Liver (tissue), 9 donors: ENCODE data around the gene MARCHF10. TPM values are rescaled to one million over a fixed set of nuclear protein-coding genes. Genes with fewer than 3 reads are reported as not detected.

ENCODE experiments used
- DNase-seq: peaks from one replicate; pipeline ENCODE4 v3.0.0-alpha.2; 2017; ENCODE audit warnings: low spot score
- H3K27ac ChIP-seq, 2 donors: one replicate each; pipeline ENCODE4 v1.7.0; 2013; ENCODE audit warnings: inconsistent platforms in 2 of 2, low read length in 2 of 2, control low read depth in 1 of 2, low read depth in 1 of 2, mild to moderate bottlenecking in 1 of 2
- H3K27me3 ChIP-seq, 4 donors: one replicate each; pipeline versions ENCODE4 v1.6.1 to v1.7.0; 2013; ENCODE audit warnings: low read length in 3 of 4, inconsistent platforms in 1 of 4, mild to moderate bottlenecking in 1 of 4, moderate library complexity in 1 of 4; ENCODE audit not compliant: control insufficient read depth in 4 of 4, insufficient read depth in 4 of 4
- H3K36me3 ChIP-seq, 4 donors: one replicate each; pipeline versions ENCODE4 v1.6.1 to v1.7.0; 2013; ENCODE audit warnings: low read length in 3 of 4, mild to moderate bottlenecking in 3 of 4, low read depth in 1 of 4, moderate library complexity in 1 of 4; ENCODE audit not compliant: control insufficient read depth in 4 of 4, insufficient read depth in 3 of 4
- H3K4me1 ChIP-seq, 4 donors: one replicate each; pipeline versions ENCODE4 v1.6.1 to v1.7.0; 2013; ENCODE audit warnings: low read length in 3 of 4, mild to moderate bottlenecking in 3 of 4, moderate library complexity in 1 of 4; ENCODE audit not compliant: control insufficient read depth in 4 of 4, insufficient read depth in 4 of 4
- H3K4me3 ChIP-seq, 3 donors: one replicate each; pipeline versions ENCODE4 v1.6.1 to v1.7.0; 2013; ENCODE audit warnings: low read length in 3 of 3, control low read depth in 1 of 3, low read depth in 1 of 3, mild to moderate bottlenecking in 1 of 3
- H3K9ac ChIP-seq, 2 donors: one replicate each; pipeline ENCODE4 v1.7.0; 2013; ENCODE audit warnings: low read length in 2 of 2, mild to moderate bottlenecking in 2 of 2, moderate library complexity in 2 of 2, control low read depth in 1 of 2, low read depth in 1 of 2
- H3K9me3 ChIP-seq, 4 donors: one replicate each; pipeline versions ENCODE4 v1.6.1 to v1.7.0; 2013; ENCODE audit warnings: low read length in 3 of 4; ENCODE audit not compliant: control insufficient read depth in 4 of 4
- EGR1 ChIP-seq, 2 donors: IDR thresholded peaks; 2 replicates each; pipeline ENCODE4 v1.6.1; 2016 to 2018; ENCODE audit warnings: antibody characterized with exemption in 2 of 2, low read depth in 2 of 2
- FOXA1 ChIP-seq: IDR thresholded peaks from 2 replicates; pipeline ENCODE4 v1.6.1; 2016; ENCODE audit warnings: antibody characterized with exemption
- FOXA2 ChIP-seq: IDR thresholded peaks from 2 replicates; pipeline ENCODE4 v1.6.1; 2016; ENCODE audit warnings: antibody characterized with exemption
- GABPA ChIP-seq, 2 donors: IDR thresholded peaks in 1 of 2; conservative IDR thresholded peaks in 1 of 2; 2 replicates each; pipeline ENCODE4 v1.6.1; 2016; ENCODE audit warnings: antibody characterized with exemption in 2 of 2, mild to moderate bottlenecking in 1 of 2, moderate library complexity in 1 of 2
- HNF4A ChIP-seq, 2 donors: conservative IDR thresholded peaks; 2 replicates each; pipeline ENCODE4 v1.6.1; 2016; ENCODE audit warnings: antibody characterized with exemption in 2 of 2, mild to moderate bottlenecking in 2 of 2
- HNF4G ChIP-seq: IDR thresholded peaks from 2 replicates; pipeline ENCODE4 v1.6.1; 2016; ENCODE audit warnings: antibody characterized with exemption
- JUND ChIP-seq, 2 donors: IDR thresholded peaks; 2 replicates each; pipeline ENCODE4 v1.6.1; 2016; ENCODE audit warnings: antibody characterized with exemption in 2 of 2
- NR2F2 ChIP-seq: IDR thresholded peaks from 2 replicates; pipeline ENCODE4 v1.6.1; 2016; ENCODE audit warnings: antibody characterized with exemption
- RAD21 ChIP-seq, 2 donors: IDR thresholded peaks; 2 replicates each; pipeline ENCODE4 v1.6.1; 2016; ENCODE audit warnings: antibody characterized with exemption in 2 of 2, mild to moderate bottlenecking in 2 of 2
- RXRA ChIP-seq, 2 donors: IDR thresholded peaks; 2 replicates each; pipeline ENCODE4 v1.6.1; 2017 to 2018; ENCODE audit warnings: antibody characterized with exemption in 2 of 2, mild to moderate bottlenecking in 1 of 2
- SP1 ChIP-seq: IDR thresholded peaks from 2 replicates; pipeline ENCODE4 v1.6.1; 2018; ENCODE audit warnings: antibody characterized with exemption, mild to moderate bottlenecking
- TAF1 ChIP-seq: conservative IDR thresholded peaks from 2 replicates; pipeline ENCODE4 v1.6.1; 2016; ENCODE audit warnings: antibody characterized with exemption, mild to moderate bottlenecking
- YY1 ChIP-seq: IDR thresholded peaks from 2 replicates; pipeline ENCODE4 v1.6.1; 2016; ENCODE audit warnings: antibody characterized with exemption, mild to moderate bottlenecking
- ZBTB33 ChIP-seq: IDR thresholded peaks from 2 replicates; pipeline ENCODE4 v1.6.1; 2016; ENCODE audit warnings: antibody characterized with exemption
- WGBS: extraction: QIAGEN DNeasy Blood & Tissue Kit; methylation state at CpG from one replicate; pipeline ENCODE4 v1.1.7; 2013; 5-methylcytosine and 5-hydroxymethylcytosine counted together
- polyA plus RNA-seq, 2 donors: library from polyadenylated mRNA; stranded (reverse) in 1 of 2; unstranded in 1 of 2; fragments of 200-250 nt in 1 of 2; fragments of >200 nt in 1 of 2; fragmentation: Nextera tagmentation in 1 of 2; extraction: Ambion mirVana in 1 of 2; gene quantifications; one replicate each; pipeline versions ENCODE4 v1.2.1 to v1.2.3, GENCODE V29; 2013 to 2015
- total RNA-seq, 2 donors: library from RNA; depleted of rRNA; stranded (reverse); fragments of >200 nt; gene quantifications; one replicate each; pipeline ENCODE4 v1.2.3, GENCODE V29; 2014
- TF ChIP-seq, protein P1 (sequence below): IDR thresholded peaks from 2 replicates; pipeline ENCODE4 v1.6.1; 2016; ENCODE audit warnings: antibody characterized with exemption, mild to moderate bottlenecking
- TF ChIP-seq, protein P2 (sequence below): IDR thresholded peaks from 2 replicates; pipeline ENCODE4 v1.6.1; 2016; ENCODE audit warnings: antibody characterized with exemption
- TF ChIP-seq, protein P3 (sequence below): IDR thresholded peaks from 2 replicates; pipeline ENCODE4 v1.6.1; 2016; ENCODE audit warnings: antibody characterized with exemption
- TF ChIP-seq, protein P4 (sequence below): fragments of 150-350 bp; IDR thresholded peaks from 2 replicates; pipeline ENCODE4 v1.5.1; 2017; ENCODE audit warnings: improper control_type of control experiment, low read depth, low read length; ENCODE audit not compliant: missing input control
- donor health status: healthy.
- donor health status: healthy.
- donor health status: healthy.
- donor health status: healthy.
- donor health status: healthy.

MARCHF10 gene
- total and polyA plus RNA-seq, 4 donors = not detected

DNA sequence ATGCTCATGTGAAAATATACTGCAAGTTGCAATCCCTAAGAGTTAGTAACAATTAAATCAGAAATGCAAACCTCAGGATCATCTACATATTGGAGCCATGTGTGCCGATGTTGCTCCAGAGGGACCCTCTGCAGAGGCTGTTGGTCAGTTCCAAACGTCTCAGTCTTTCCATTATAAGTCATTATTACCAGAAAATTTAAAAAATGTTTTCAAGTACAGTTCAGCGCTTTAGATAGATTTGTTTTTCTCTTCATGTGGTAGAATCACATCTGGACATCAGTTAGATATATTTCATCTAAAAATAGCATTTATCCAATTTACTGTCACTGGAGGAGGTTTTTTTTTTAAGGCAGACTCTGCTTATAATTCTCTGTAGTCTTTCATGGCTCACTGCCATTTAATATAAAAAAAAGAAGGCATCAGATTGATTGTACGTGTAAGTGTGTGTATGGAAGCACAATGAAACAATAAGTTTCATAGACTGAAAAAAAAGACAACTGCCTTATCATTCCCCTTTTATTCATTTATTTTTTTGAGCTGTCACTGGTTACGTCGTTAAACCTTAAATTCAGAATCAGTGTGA, 46.1 kb upstream of the MARCHF10 start:
- Histone ChIP-seq H3K4me1 (no peaks in the 10 kb centered on the region), H3K27me3 (no peaks in the 10 kb centered on the region), H3K36me3 (no peaks in the 10 kb centered on the region), H3K9me3 (no peaks in the 10 kb centered on the region), H3K27ac (no peak overlapping the region), H3K9ac (no peak overlapping the region), H3K4me3 (no peak overlapping the region)
- WGBS = 74% methylated on average over 6 of the region's 6 CpGs
- TF ChIP-seq FOXA2 (no peak), RAD21 (IDR thresholded peaks at IDR 0.05) (no peak), TAF1 (no peak), GABPA (IDR thresholded peaks at IDR 0.05 in 1 of 2, conservative IDR thresholded peaks at IDR 0.05 in 1 of 2) (no peak), EGR1 (IDR thresholded peaks at IDR 0.05; ENCODE audit: low read depth in 2 of 2) (no peak)
- TF ChIP-seq, protein P1, sequence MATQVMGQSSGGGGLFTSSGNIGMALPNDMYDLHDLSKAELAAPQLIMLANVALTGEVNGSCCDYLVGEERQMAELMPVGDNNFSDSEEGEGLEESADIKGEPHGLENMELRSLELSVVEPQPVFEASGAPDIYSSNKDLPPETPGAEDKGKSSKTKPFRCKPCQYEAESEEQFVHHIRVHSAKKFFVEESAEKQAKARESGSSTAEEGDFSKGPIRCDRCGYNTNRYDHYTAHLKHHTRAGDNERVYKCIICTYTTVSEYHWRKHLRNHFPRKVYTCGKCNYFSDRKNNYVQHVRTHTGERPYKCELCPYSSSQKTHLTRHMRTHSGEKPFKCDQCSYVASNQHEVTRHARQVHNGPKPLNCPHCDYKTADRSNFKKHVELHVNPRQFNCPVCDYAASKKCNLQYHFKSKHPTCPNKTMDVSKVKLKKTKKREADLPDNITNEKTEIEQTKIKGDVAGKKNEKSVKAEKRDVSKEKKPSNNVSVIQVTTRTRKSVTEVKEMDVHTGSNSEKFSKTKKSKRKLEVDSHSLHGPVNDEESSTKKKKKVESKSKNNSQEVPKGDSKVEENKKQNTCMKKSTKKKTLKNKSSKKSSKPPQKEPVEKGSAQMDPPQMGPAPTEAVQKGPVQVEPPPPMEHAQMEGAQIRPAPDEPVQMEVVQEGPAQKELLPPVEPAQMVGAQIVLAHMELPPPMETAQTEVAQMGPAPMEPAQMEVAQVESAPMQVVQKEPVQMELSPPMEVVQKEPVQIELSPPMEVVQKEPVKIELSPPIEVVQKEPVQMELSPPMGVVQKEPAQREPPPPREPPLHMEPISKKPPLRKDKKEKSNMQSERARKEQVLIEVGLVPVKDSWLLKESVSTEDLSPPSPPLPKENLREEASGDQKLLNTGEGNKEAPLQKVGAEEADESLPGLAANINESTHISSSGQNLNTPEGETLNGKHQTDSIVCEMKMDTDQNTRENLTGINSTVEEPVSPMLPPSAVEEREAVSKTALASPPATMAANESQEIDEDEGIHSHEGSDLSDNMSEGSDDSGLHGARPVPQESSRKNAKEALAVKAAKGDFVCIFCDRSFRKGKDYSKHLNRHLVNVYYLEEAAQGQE = no peak
- TF ChIP-seq, protein P2, sequence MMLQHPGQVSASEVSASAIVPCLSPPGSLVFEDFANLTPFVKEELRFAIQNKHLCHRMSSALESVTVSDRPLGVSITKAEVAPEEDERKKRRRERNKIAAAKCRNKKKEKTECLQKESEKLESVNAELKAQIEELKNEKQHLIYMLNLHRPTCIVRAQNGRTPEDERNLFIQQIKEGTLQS = no peak
- DNase-seq = no peak

GRCh38 chr17:62852195-62852594, 44.1 kb upstream of the MARCHF10 start:
- H3K4me1 ChIP-seq = no peaks in the 10 kb centered on the region
- 85% methylated on average over 2 of the region's 2 CpGs for WGBS
- H3K27me3 ChIP-seq = no peaks in the 10 kb centered on the region
- no peak overlapping the region for H3K27ac ChIP-seq
- H3K4me3 ChIP-seq = no peak overlapping the region
- no peak overlapping the region for H3K9ac ChIP-seq
- H3K9me3 ChIP-seq = no peaks in the 10 kb centered on the region
- DNase-seq = no peak
- no peaks in the 10 kb centered on the region for H3K36me3 ChIP-seq
- no peak for TF ChIP-seq RXRA (IDR thresholded peaks at IDR 0.05)
- TF ChIP-seq, protein P3, sequence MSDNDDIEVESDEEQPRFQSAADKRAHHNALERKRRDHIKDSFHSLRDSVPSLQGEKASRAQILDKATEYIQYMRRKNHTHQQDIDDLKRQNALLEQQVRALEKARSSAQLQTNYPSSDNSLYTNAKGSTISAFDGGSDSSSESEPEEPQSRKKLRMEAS = no peak
- no peak for TF ChIP-seq GABPA (IDR thresholded peaks at IDR 0.05 in 1 of 2, conservative IDR thresholded peaks at IDR 0.05 in 1 of 2)
- no peak for TF ChIP-seq YY1
- TF ChIP-seq, protein P4, sequence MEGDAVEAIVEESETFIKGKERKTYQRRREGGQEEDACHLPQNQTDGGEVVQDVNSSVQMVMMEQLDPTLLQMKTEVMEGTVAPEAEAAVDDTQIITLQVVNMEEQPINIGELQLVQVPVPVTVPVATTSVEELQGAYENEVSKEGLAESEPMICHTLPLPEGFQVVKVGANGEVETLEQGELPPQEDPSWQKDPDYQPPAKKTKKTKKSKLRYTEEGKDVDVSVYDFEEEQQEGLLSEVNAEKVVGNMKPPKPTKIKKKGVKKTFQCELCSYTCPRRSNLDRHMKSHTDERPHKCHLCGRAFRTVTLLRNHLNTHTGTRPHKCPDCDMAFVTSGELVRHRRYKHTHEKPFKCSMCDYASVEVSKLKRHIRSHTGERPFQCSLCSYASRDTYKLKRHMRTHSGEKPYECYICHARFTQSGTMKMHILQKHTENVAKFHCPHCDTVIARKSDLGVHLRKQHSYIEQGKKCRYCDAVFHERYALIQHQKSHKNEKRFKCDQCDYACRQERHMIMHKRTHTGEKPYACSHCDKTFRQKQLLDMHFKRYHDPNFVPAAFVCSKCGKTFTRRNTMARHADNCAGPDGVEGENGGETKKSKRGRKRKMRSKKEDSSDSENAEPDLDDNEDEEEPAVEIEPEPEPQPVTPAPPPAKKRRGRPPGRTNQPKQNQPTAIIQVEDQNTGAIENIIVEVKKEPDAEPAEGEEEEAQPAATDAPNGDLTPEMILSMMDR = no peak
- TF ChIP-seq, protein P1 = no peak
- TF ChIP-seq EGR1 (IDR thresholded peaks at IDR 0.05; ENCODE audit: low read depth in 2 of 2) = no peak
- TF ChIP-seq TAF1 = no peak
- no peak for TF ChIP-seq NR2F2
- TF ChIP-seq RAD21 (IDR thresholded peaks at IDR 0.05) = no peak
- no peak for TF ChIP-seq HNF4A (conservative IDR thresholded peaks at IDR 0.05)
- TF ChIP-seq JUND (IDR thresholded peaks at IDR 0.05) = no peak
- TF ChIP-seq HNF4G = no peak
- TF ChIP-seq SP1 = no peak
- TF ChIP-seq, protein P2 = no peak
- TF ChIP-seq FOXA1 = no peak
- TF ChIP-seq FOXA2 = no peak
- TF ChIP-seq ZBTB33 = no peak
